Stimulated activated CD8-positive, alpha-beta memory T cell treated with anti-CD3 and anti-CD28 coated beads, Interleukin-7, amount 100 ng/mL, for 24 hours (primary cell): Measurements from ENCODE around the gene FGR.
"Not testable (repeated sequence)": the region's sequence is repeated elsewhere in the genome, so short reads cannot be mapped to it uniquely, and the experiment has no call there.

Source experiments
- DNase-seq: peaks from one replicate; pipeline ENCODE4 v3.0.0-alpha.2; 2020; ENCODE audit warnings: low read depth

Gene FGR

DNA sequence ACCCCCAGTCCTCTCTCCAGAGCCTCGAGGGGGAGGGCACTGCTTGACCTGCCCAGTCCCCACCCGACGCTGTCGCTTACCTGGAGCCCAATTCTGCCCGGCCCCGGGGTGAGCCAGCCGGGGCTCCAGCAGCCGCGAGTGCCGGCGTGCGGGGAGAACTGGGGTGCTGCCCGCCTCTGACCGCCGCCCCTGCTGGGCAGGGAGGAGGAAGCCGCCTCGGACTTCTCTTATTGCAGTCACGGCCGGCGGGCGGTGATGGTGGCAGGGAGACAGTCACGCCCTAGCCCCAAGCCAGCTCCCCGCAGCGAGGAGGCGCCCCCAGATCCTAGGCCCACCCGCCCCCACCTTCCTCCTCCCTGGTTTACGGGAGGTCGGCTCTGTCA lies at the start of gene FGR:
TSS of gene FGR (minus strand) at position 201 of the 383 bp plus-strand sequence. CDS start 11,269 bp downstream, outside the sequence.
- DNase-seq: no peak

DNA sequence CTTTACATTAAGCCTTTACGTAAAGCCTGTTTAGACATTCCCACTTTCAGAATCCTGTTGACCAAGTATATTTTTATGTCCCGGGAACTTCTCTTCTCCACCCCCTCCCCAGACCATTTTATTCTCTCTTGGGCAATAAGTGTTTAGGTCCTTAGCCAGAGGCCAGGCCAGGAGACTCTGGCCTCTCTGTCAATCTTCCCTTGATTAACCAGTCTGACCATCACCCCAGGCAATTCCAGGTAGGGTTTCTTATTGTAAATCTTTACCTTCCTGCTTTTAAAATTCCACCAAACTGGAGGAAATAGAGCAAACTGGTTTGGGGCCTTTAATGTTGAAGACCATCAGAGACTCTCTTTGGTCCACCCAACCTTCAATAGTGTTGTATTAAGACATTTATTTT lies 49.2 kb upstream of the FGR start:
- DNase-seq: no peak

DNA sequence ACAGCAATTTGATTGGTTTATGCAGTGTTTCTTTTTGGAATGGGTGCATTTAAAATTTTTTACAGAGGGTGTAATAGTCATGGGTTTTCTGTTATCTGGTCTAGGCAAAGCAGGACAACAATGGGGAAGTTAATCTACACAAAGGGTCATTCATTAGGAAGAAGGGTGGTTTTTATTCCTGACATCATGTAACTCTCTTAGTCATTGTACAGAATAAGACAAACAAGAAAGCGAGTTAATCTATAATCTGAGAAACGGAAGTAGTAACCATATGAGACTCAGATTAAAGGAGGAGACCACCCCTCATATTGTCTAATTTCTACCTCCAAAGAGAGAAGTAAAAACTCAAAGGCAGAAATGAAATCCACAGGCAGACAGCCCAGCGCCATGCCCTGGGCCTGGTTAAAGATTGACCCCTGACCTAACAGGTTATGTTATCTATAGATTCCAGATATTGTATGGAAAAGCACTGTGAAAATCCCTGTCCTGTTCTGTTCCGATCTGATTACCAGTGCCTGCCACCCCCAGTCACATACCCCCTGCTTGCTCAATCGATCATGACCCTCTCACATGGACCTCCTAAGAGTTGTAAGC lies 47.5 kb upstream of the FGR start:
- no peak for DNase-seq

DNA sequence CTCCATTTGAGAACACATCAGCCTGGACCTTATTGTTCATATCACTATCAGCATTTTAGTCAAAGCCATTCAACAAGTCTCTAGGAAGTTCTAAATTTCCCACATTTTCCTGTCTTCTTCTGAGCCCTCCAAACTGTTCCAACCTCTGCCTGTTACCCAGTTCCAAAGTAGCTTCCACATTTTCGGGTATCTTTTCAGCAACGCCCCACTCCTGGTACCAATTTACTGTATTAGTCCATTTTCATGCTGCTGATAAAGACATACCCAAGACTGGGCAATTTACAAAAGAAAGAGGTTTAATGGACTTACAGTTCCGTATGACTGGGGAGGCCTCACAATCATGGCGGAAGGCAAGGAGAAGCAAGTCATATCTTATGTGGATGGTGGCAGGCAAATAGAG lies 46.6 kb upstream of the FGR start:
- not testable (repeated sequence) for DNase-seq

DNA sequence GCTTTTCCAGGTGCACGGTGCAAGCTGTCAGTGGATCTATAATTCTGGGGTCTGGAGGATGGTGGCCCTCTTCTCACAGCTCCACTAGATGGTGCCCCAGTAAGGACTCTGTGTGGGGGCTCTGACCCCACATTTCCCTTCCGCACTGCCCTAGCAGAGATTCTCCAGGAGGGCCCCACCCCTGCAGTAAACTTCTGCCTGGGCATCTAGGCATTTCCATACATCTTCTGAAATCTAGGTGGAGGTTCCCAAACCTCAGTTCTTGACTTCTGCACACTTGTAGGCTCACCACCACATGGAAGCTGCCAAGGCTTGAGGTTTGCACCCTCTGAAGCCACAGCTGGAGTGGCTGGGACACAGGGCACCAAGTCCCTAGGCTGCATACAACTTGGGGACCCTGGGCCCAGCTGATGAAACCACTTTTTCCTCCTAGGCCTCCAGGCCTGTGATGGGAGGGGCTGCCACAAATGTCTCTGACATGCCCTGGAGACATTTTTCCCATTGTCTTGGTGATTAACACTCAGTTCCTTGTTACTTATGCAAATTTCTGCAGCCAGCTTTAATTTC lies 45.3 kb upstream of the FGR start:
- not testable (repeated sequence) for DNase-seq

DNA sequence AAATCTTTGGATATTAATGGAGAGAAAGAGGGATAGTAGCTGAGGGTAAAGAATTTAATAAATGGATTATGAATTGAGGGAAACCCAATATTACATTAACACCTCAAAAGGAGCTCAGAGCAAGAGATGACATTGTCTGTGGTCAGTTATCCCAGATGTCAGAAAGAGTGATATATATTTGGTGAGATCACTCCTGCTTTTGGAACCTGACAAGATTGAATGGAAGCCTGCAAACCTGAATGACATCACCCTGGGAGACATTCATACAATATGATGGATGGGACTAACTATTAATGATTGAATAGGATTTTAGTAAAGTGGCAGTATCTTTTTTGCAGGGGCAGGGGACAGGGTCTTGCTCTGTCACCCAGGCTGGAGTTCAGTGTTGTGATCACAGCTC lies 43.8 kb upstream of the FGR start:
- DNase-seq: no peak

DNA sequence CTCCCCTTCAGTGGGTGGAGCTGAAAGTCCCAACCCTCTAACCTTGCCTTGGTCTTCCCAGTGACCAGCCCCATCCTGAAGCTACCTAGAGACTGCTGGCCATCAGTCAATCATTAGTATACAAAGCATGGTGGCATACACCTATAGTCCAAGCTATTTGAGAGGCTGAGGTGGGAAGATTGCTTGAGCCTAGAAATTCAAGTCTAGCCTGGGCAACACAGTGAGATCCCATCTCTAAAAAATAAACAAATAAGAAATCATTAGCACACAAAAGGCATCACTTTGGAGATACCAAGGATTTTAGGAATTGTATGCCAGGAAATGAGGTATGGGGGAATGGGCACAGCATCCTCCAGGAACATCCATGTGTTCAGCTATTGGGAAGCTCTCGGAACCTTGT lies 41.4 kb upstream of the FGR start:
- DNase-seq: no peak

DNA sequence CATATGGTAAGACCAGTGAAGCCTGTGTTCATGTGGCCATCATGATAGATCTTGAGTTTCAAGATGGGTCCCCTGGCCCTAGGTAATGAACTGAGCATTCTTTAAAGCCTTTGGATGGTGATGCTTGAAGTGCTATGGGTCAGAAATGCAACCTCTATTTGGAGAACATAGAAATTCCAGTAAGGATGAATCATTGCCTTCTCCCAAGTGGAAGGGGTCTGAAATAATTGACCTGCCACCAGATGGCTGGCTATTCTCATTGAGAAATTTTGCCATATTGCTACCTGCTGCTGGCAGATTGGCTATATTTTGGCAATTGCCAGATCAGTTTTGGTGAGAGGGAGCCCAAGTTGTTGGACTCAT lies 37.7 kb upstream of the FGR start:
- no peak for DNase-seq

DNA sequence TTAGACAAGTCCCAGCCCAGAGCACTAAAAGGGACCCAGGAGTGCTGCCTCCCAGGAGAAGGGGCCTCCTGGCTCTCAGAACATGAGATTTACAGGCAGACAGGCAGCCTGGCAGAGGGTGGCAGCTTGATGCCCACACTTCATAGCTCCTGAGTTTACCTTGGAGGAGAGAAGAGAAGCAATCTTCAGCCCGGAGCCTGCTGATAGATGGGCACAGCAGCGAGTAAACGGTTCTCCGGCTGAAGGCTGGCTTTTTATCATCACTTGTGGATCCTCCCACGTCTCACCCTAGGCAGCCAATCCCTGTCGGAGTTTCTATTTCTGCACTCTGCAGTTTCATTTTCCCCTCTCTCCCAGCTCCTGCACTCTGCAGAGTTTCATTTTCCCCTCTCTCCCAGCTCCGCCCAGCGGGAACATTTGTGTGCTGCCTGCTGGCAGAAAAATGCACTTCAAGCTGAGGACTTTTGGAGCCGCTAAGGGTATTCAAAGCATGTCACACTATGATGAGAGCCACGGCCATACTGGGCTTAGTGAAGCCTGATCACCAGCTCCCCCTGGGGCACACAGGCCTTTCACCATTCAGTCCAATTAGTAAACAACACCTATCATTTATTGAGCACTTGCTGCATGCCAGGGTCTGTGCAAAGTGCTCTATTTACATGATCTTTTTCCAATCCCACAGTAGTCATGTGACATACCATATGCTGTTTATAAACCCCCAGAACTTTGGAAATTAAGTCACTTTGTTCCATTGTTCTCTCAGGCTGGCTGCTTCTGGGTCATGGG lies 37.2 kb upstream of the FGR start, which contains the start of gene IFI6:
TSS of gene IFI6 (minus strand) at position 229 of the 786 bp plus-strand sequence. CDS start 2,878 bp downstream, outside the sequence.
- peak; percentile 36 for DNase-seq

DNA sequence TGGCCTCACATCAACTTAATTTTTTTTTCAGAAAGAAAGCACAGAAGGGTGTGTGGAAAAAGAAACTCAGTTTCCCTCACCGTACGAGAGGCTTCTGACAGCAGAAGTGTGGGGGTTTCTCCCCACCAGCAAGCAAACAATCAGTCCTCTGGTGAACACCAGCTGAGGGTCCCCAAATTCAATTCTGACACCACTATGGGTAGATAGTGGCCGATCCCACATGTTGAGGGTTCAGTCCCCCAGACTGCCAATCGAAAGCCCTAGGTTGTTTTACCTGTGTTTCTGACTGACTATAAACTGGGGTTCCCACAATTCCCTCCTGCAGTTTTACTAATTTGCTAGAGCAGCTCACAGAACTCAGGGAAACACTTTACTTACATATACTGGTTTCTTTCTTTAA lies 34.9 kb upstream of the FGR start:
- no peak for DNase-seq

DNA sequence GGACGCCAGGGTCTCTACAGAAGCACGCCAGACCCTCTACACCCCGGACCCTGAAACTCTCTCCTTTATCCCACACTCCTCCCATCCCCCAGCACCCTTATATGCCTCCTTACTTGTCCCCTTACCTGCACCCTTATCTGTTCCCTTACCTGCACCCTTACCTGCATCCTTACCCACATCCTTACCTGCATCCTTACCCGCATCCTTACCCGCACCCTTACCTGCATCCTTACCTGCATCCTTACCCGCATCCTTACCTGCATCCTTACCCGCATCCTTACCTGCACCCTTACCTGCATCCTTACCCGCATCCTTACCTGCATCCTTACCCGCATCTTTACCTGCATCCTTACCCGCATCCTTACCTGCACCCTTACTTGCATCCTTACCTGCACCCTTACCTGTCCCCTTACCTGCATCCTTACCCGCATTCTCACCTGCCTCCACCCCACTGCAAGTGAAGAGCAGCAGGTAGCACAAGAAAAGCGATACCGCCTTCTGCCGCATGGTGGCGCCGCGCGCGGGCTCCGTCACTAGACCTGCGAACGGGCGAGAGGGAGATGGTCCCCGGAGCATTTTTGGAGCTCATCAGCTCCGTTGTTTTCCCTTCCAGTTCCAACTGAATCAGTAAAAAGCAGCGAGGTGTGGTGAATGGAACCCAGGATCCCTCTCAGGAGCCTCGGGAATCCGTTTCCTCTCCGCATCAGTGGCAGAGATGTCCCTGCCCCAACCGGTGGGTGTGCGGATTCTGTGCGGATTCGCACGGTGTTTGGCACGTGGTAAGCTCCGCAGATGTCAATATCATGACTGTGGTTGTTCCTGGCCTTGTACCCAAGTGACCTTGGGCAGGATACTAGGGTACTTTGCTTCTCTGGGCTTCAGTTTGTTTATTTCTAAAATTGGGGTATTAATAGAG lies 34.1 kb upstream of the FGR start:
- DNase-seq: peak; percentile 82

DNA sequence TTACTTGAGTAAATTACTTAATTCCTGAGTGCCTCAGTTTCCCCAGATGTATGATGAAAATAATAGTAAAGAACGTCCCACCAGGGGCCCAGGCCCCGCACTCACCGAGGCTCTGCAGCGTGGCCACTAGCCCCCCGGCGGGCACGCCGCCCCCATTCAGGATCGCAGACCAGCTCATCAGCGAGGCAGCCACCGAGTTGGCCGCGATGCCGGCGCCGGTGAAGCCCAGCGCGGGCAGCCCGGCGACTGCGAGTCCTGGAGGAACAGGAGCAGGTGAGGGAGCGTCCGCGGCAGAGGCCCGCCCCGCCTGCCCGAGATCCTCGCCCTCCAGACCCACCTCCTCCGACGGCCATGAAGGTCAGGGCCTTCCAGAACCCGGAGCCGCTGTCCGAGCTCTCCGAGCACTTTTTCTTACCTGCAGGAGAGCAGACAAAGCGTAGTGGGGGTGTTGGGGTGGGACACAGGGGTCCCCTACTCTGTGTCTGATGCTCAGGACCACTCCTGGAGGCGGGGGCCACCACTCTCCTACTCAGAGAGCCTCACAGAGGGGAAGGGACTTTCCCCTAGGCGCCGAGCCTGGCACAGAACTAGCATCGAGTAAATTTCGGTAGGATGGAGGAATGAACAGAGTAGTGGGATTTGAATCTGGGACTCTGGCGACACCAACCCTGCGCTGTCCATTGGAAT lies 33.3 kb upstream of the FGR start:
- DNase-seq: no peak

DNA sequence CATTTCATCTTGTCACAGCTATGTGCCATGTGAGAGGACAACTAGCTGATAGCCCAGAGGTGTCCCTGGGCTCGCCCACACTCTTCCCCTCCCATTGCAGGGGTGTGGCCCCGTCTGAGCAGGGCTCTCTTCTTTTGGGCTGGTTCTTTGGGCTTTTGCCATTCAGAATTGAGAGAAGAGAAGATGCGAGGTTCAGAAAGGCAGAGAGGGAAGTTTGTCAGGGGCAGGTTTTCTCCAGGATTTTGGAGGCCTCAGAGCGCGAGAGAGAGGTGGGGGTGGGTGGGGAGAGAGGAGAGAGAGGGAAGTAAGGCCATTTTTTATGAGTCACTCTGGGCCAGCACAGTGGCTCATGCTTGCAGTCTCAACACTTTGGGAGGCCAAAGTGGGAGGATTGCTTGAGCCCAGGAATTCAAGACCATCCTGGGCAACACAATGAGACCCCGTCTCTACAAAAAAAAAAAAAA lies 31.8 kb upstream of the FGR start:
- no peak for DNase-seq

DNA sequence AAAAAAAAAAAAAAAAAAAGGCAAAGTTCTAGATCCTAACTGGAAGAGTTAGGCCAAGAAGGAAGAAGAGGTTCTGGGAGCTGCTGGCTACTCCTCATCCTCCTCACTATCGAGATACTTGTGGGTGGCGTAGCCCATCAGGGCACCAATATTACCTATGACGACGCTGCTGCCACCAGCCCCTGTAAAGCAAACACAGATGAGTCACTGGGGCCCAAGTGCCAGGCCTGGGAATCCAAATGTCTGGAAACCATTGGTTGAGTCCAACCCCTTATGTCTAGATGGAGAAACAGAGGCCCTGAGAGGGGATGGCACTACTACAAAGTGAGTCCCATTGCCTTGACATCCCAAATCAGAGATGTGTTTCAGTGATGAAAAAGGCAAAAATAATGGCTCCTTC lies 31.3 kb upstream of the FGR start:
- DNase-seq: no peak

DNA sequence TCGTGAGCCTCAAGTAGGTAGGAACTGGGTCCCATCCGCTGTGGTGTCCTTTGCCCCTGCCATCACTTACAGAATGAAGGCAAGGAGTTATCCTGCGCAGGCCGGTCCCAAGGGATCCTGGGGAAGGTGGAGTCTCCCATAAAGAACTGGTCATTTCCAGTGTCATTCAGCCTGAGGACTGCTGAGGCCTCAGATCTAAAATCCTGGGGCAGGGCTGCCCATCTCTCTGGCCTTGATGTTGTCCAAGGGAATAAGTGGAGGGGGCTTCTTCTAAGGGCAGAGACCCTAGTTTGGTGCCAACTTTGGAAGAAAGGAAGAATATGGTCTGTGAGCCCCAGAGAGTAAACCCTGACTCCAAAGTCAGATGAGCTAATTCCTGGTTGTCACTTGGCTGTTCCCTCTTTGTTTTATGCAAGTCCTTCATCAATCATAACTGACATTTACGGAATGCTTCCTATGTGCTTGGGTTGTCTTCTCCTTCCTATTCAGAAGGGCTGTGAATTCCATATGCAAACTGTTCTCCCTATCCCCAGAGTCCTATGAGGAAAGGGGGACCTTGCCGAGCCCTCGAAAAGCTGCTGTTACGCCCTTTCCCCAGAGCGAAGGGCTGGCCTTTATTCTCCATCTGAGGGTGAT lies 30.1 kb upstream of the FGR start:
- DNase-seq: no peak

DNA sequence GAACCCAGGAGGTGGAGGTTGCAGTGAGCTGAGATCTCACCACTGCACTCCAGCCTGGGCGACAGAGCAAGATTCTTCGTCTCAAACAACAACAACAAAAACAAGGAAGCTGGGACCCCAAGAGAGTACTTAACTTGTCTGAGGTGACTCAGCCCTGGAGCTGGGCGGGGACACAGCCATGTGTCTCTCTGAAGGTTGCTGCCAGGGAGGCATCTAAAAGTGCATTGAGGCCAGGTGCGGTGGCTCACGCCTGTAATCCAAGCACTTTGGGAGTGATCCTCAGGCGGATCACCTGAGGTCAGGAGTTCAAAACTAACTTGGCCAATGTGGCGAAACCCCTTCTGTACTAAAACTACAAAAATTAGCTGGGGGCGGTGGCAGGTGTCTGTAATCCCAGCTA lies 29.3 kb upstream of the FGR start:
- DNase-seq: no peak

DNA sequence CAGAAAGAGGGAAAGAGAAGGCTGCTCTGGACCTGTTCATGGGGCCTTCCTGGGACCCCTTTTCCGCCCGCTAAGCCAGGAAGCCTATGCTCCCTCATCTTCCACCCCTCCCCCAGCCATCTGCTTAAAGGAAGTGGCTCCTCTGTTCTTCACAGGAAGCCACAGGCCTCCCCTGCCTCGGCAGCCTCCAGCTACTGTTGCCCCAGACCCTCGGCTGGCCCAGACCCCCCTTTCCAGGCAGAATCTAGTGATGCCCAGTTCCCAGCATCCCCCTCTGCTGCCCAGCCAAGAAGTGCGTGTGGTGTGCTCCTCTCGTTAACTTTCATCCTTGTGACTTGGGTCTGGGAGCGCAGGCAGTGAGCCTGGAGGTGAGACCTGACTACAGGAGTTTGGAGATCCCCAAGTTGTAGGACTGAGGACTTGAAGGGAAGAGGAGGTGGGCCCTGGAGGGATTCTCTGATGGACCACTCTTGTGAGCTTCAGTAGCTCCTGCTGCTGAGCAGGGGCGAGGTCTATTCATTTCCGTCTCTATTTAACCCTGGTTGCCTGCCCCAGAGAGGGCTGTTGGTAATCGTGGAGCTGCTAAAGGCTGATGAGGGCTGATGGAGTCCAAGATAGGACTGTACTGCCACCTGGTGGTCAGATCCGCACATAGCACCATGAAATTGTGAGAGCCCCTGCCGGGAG lies 27.9 kb upstream of the FGR start:
- DNase-seq: peak; percentile 90

DNA sequence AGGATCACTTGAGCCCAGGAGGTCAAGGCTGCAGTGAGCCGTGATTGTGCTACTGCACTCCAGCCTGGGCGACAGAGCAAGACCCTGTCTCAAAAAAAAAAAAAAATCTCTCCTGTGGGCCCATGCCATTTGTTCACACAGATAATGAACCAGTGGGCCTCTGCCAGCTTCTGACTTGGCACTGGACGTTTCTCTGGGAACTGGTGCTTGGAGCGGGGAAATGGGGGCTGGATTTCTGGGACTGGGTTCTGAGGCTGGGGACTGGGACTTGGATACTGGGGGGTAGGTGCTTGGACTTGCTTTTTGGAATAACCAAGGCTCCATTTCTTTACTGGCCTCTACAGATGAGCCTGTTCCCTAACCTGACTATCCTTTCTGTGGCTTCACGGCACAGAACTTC lies 27.3 kb upstream of the FGR start:
- no peak for DNase-seq

DNA sequence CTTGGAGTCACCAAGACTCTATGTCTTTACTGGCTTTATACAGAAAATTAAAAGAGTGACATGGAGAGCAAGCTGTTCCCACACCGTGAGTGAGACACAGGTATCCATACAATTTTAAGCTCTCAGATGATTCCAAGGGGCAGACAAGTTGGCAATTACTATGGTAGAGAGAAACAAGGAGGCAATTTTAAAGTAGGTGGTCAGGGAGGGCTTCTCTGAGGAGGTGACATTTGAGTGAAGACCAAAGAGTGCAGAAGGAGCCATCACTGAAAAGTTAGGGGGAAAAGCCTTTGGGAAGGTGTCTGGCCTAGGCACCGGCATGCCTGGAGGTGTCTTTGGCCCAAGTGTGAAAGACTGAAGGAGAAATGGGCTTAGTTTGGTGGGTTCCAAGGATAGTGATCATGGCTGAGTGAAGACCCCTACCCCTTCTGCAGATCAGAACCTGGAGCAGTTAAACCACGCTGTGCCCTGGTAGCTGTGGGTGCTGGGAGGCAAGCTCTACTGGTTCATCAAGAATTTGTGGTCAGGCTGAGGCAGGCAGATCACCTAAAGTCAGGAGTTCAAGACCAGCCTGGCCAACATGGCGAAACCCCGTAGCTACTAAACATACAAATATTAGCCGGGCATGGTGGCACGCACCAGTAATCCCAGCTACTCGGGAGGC lies 26.6 kb upstream of the FGR start:
- no peak for DNase-seq

DNA sequence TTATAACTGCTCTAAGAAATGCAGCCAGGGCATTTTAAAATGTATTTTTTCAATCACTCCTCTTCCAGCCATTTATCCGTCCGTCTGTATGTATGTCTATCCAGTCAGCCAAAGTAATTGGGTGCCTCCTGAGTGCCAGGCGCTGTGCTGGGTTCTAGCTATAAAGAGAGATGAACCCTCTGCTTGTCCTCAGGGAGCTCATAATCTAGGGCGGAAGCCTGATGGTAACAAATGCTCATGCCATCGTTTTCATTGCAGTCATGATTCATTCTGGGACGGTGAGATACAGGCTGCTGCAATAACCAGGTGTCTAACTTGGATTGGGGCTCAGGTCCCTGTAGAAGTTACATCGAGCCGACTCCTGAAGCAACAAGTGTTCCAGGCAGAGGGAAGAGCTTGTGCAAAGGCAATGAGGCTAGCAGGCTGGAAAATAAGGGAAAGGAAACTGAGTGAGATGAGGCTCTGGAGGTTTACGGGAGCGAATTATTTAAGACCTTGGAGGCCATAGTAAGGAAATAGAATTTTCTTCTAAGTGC lies 25.4 kb upstream of the FGR start:
- no peak for DNase-seq
